Duodenal mucosa (tissue), 2 donors: Measurements from ENCODE around the gene HSPB3.
"Not testable (repeated sequence)": the region's sequence is repeated elsewhere in the genome, so short reads cannot be mapped to it uniquely, and the experiment has no call there.

Experiments used
- H3K27ac ChIP-seq: one replicate; pipeline ENCODE4 v1.7.0; 2013; ENCODE audit warnings: low read depth, low read length
- H3K27me3 ChIP-seq, 2 donors: one replicate each; pipeline ENCODE4 v1.7.0; 2013; ENCODE audit warnings: low read length in 2 of 2, control low read depth in 1 of 2; ENCODE audit not compliant: insufficient read depth in 2 of 2, control insufficient read depth in 1 of 2
- H3K36me3 ChIP-seq, 2 donors: one replicate each; pipeline ENCODE4 v1.7.0; 2013; ENCODE audit warnings: low read length in 2 of 2, control low read depth in 1 of 2; ENCODE audit not compliant: insufficient read depth in 2 of 2, control insufficient read depth in 1 of 2
- H3K4me1 ChIP-seq, 2 donors: one replicate each; pipeline ENCODE4 v1.7.0; 2013; ENCODE audit warnings: low read length in 2 of 2, control low read depth in 1 of 2; ENCODE audit not compliant: insufficient read depth in 2 of 2, control insufficient read depth in 1 of 2
- H3K4me3 ChIP-seq, 2 donors: one replicate each; pipeline ENCODE4 v1.7.0; 2013; ENCODE audit warnings: low read length in 2 of 2, low read depth in 1 of 2
- H3K9ac ChIP-seq, 2 donors: one replicate each; pipeline ENCODE4 v1.7.0; 2013; ENCODE audit warnings: low read length in 2 of 2, low read depth in 1 of 2
- H3K9me3 ChIP-seq, 2 donors: one replicate each; pipeline ENCODE4 v1.7.0; 2013; ENCODE audit warnings: low read length in 2 of 2, control low read depth in 1 of 2; ENCODE audit not compliant: control insufficient read depth in 1 of 2

HSPB3 gene

DNA sequence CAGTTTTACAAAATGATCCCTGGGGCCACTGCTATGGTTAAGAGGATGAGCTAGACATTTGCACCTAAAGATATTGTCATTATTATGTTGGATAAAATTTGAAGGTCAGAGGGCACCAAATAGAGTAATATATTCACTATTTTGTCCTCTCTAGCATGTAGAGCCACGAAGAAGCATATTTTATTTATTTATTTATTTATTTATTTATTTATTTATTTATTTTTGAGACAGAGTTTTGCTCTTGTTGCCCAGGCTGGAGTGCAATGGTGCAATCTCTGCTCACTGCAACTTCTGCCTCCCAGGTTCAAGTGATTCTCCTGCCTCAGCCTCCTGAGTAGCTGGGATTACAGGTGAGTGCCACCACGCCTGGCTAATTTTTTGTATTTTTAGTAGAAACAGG lies 20.8 kb upstream of the HSPB3 start:
- H3K4me1 ChIP-seq, H3K27me3 ChIP-seq, H3K9ac ChIP-seq, H3K9me3 ChIP-seq, H3K4me3 ChIP-seq, H3K36me3 ChIP-seq, H3K27ac ChIP-seq: not testable (repeated sequence)

DNA sequence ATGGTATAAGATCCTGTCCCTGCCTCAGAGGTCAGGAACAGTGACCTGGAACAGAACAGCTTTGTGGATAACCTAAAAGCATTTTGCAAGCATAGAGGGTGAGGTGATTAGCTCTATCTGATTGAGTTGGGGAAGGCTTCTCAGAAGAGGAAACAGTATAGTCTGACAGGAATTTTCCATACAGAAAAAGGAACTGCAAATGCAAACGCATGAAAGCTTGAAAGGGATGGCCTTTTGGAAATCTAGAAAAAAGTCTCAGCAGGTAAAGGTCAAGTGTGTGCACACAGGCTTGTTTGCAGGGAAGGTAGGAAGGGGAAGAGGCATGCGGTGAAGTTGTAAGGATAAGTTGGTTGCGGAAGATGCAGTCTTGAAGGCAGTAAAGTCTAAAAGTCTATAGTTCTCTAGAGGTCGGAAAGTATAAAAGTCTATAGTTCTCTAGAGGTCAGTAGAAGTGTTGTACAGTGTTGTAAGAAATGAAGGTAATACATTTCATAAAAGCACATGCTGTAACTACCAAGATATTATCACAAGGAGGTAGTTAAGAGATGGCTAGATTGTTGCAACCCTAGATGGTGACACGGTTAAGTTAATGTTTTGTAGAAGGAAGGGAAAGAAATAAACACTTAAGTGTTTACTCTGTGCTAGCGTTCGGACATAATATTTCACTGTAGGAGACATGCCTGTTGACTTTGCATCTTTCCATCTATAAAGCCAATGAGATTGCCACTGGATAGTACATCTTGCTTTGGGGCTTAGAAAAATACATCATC lies 16.7 kb upstream of the HSPB3 start:
- no peaks in the 10 kb centered on the region for H3K9me3 ChIP-seq
- H3K27ac ChIP-seq: no peak overlapping the region
- no peaks in the 10 kb centered on the region for H3K36me3 ChIP-seq
- no peaks in the 10 kb centered on the region for H3K4me1 ChIP-seq
- no peak overlapping the region for H3K9ac ChIP-seq
- H3K27me3 ChIP-seq: peaks cover 0 to 4% of the 10 kb centered on the region in 2 donors
- no peak overlapping the region for H3K4me3 ChIP-seq

DNA sequence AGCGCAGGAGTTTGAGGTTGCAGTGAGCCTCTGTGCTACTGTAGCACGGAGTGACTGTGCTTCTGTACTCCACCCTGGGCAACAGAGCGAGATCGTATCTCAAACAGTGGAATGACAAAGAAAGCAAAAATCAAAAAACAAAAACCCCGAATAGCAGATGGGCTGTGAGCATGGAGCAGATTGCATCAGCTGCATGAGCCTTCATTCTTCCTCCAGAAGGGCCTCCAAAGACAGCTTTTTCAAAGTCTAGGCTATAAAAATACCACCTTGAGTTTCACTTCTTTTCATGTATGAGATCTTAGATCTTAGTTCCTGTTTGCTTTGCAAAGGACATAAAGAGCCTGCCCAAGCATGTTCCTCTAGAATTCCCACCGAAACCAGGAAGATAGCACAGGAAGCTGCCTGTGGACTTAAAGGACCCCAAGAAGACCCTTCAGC lies 15.0 kb upstream of the HSPB3 start:
- Histone ChIP-seq H3K36me3 (no peaks in the 10 kb centered on the region), H3K9ac (no peak overlapping the region), H3K4me1 (no peaks in the 10 kb centered on the region), H3K27ac (no peak overlapping the region), H3K4me3 (no peak overlapping the region), H3K9me3 (no peaks in the 10 kb centered on the region), H3K27me3 (peaks cover 0 to 4% of the 10 kb centered on the region in 2 donors)

DNA sequence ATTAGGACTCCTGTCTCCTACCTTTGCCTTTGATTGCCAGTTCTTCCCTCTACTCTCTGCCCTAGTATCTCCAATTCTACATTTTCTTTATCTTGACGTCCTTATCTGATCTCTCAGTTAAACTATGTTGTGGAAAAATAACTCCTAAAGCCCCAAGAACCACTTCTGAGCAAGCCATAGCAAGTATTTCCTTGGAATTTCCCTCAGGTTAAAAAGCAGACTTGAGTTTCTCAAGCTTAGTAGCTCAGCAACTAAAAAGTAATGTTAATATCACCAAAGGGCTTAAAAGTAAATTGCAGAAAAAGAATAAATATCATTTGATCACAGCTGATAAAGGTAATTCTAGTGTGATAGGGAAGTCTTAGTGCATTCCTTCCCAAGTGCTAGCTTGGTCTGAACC lies 13.2 kb upstream of the HSPB3 start:
- Histone ChIP-seq H3K4me3 (no peak overlapping the region), H3K9ac (no peak overlapping the region), H3K27ac (no peak overlapping the region), H3K36me3 (no peaks in the 10 kb centered on the region), H3K4me1 (no peaks in the 10 kb centered on the region), H3K9me3 (no peaks in the 10 kb centered on the region), H3K27me3 (peaks cover 0 to 4% of the 10 kb centered on the region in 2 donors)

DNA sequence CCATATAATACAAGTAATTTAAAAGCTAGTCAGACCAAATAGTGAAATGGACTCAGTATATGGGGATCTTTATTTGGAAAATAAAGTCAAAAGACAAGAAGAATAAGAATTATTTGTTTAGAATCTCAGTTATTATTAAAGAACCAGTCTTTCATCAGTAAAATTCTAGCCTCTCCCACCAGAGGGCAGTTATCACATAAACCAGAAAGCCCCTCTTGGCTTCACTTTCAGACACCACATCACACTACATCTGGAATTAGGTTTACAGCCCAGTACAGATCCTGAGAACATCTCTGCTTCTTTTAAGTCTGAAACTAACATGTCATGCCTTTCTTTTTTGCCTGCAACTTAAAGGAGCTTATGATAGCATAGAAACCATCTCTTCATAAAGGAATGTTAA lies 12.2 kb upstream of the HSPB3 start:
- no peak overlapping the region for H3K4me3 ChIP-seq

DNA sequence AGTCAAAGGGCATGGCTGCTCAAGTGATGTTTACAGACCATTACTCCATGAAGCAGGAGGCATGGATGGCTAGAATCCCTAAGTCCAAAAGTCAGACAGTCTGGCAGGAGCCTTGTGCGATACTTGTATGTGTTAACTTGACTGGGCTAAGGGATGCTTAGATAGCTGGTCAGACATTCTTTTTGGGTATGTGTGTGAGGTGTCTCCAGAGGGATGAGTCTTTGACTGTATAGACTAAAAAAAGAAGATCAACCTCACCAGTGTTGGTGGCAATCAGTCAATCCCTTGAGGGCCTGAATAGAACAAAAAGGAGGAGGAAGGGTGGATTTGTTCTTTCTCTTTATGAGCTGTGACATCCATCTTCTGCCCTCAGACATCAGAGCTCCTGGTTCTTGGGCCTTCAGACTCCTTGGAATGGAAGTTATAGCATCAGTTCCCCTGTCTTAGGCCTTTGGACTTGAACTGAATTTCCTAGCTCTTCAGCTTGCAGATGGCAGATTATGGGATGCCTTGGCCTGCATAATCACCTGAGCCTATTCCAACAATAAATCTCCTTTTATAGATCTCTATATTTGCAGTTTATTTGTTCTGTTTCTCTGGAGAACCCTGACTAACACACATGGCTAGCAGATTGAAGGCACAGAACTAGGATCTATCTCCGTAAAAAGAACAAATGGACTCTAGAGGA lies 9.7 kb upstream of the HSPB3 start:
- H3K27me3 ChIP-seq: no peaks in the 10 kb centered on the region
- no peak overlapping the region for H3K4me3 ChIP-seq
- H3K36me3 ChIP-seq: no peaks in the 10 kb centered on the region
- H3K27ac ChIP-seq: no peak overlapping the region
- no peaks in the 10 kb centered on the region for H3K4me1 ChIP-seq
- H3K9me3 ChIP-seq: no peaks in the 10 kb centered on the region
- H3K9ac ChIP-seq: no peak overlapping the region

More for the DNA sequence above, 12.2 kb upstream of the HSPB3 start:
- H3K27me3 ChIP-seq: peaks cover 0 to 4% of the 10 kb centered on the region in 2 donors
- no peaks in the 10 kb centered on the region for H3K4me1 ChIP-seq
- H3K9ac ChIP-seq: no peak overlapping the region
- no peaks in the 10 kb centered on the region for H3K9me3 ChIP-seq
- H3K36me3 ChIP-seq: no peaks in the 10 kb centered on the region
- no peak overlapping the region for H3K27ac ChIP-seq

DNA sequence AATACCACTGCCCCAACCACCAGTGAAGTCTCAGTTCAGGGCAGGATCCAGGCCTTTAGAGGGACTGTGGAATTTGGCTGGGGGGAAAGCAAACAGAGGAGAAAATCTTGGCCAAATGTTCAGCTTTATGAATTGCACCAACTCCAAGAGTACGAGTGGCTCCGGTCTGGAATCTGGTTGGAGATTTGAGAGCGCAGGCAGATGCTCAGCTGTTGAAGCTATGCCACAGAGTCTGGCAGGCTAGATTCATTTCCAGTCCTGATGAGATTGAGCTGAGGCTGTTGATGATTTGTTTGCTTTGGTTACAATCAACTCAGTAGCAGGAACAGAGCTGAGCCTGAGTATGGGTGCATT lies 9.1 kb upstream of the HSPB3 start:
- Histone ChIP-seq H3K4me1 (no peaks in the 10 kb centered on the region), H3K36me3 (no peaks in the 10 kb centered on the region), H3K27ac (no peak overlapping the region), H3K9ac (no peak overlapping the region), H3K4me3 (no peak overlapping the region), H3K9me3 (no peaks in the 10 kb centered on the region), H3K27me3 (no peaks in the 10 kb centered on the region)

DNA sequence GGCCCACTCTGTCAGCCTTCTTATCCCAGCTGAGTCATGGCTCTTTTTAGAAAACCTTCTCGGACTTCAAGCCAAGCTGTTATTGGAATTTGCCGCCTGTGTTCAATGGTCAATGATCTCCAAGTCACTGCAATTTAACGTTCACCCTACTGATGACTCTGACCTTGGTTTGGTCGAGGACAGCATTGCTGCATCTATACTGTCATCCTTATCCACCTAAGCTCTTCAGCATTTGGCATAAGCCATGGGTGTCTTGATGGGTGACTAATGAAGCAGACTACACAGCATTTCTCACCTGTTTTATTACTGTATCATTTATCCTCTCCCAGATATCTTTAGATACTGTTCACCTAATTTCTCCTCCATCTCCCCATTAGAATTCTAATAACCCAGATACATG lies 5.6 kb upstream of the HSPB3 start:
- Histone ChIP-seq H3K36me3 (no peaks in the 10 kb centered on the region), H3K4me3 (no peak overlapping the region), H3K4me1 (no peaks in the 10 kb centered on the region), H3K9ac (no peak overlapping the region), H3K27me3 (no peaks in the 10 kb centered on the region), H3K27ac (no peak overlapping the region), H3K9me3 (no peaks in the 10 kb centered on the region)

DNA sequence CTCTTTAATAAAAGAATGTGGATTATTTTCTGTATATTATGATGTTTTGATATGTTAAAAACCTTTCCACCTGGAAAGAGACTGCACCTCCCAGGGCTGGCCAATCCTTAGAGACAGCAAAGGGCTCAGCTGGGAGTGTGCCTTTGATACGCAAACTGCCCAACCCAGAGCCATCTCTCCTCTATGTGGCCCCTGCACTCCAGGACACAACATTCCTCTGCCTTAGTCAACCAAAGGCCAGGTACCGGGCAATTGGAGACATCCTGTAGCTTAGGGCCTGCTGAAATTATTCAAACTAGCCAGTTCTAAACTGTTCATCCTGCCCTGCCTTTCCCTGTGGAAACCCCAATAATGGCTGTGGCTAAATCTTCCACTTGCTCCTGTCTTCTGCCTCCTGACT lies 5.0 kb upstream of the HSPB3 start:
- peaks cover 0 to 3% of the 10 kb centered on the region in 2 donors for H3K27me3 ChIP-seq
- no peak overlapping the region for H3K9ac ChIP-seq
- no peaks in the 10 kb centered on the region for H3K9me3 ChIP-seq
- no peaks in the 10 kb centered on the region for H3K4me1 ChIP-seq
- no peaks in the 10 kb centered on the region for H3K36me3 ChIP-seq
- H3K4me3 ChIP-seq: no peak overlapping the region
- no peak overlapping the region for H3K27ac ChIP-seq

DNA sequence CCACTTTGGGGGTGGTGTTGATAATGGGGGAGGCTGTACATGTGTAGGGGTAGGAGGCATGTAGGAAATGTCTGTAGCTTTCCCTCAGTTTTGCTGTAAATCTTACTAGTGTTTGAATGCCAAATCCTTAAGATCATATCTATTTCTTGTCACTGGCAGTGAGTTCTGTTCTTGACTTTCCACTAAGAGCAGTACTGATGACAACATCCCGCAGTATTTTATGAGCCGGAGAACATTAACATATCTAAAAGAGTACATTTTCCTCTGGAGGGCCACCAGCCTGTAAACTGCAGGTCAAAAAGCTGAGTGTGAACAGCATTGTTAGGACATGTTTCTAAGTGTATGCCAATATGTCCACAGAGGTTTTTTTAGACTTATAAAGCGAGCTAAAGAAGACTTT lies 2.5 kb upstream of the HSPB3 start:
- no peak overlapping the region for H3K9ac ChIP-seq
- no peaks in the 10 kb centered on the region for H3K36me3 ChIP-seq
- no peaks in the 10 kb centered on the region for H3K9me3 ChIP-seq
- no peak overlapping the region for H3K27ac ChIP-seq
- H3K4me1 ChIP-seq: peaks cover 0 to 8% of the 10 kb centered on the region in 2 donors
- H3K4me3 ChIP-seq: no peak overlapping the region
- H3K27me3 ChIP-seq: peaks cover 0 to 4% of the 10 kb centered on the region in 2 donors
